Right cardiac atrium (tissue), 5 donors: ENCODE results near the gene MAD1L1. TPM values are rescaled to one million over a fixed set of nuclear protein-coding genes. Genes with fewer than 3 reads are reported as not detected.
"Not testable (repeated sequence)": the region's sequence is repeated elsewhere in the genome, so short reads cannot be mapped to it uniquely, and the experiment has no call there.

ENCODE experiments used
- ATAC-seq, 2 donors: fragments of 200-7000 bp; cut with Tn5 transposase; one replicate each; pipeline versions ENCODE4 v1.8.0 to v1.9.1; 2020; ENCODE audit warnings: moderate library complexity in 2 of 2, mild to moderate bottlenecking in 1 of 2
- DNase-seq, 3 donors: peaks; one replicate each; pipeline ENCODE4 v3.0.0-alpha.2; 2020
- H3K27ac ChIP-seq: one replicate; pipeline ENCODE4 v1.5.1; 2013; ENCODE audit warnings: mild to moderate bottlenecking, low read length, control low read depth, moderate library complexity
- H3K27me3 ChIP-seq: one replicate; pipeline ENCODE4 v1.6.1; 2013; ENCODE audit not compliant: control insufficient read depth, insufficient read depth
- H3K4me1 ChIP-seq: one replicate; pipeline ENCODE4 v1.6.1; 2013; ENCODE audit warnings: low read length; ENCODE audit not compliant: control insufficient read depth, insufficient read depth
- H3K4me3 ChIP-seq: one replicate; pipeline ENCODE4 v1.5.1; 2013; ENCODE audit warnings: low read length, control low read depth
- H3K9me3 ChIP-seq: one replicate; pipeline ENCODE4 v1.6.1; 2013; ENCODE audit warnings: low read length; ENCODE audit not compliant: control insufficient read depth
- WGBS: extraction: QIAGEN DNeasy Blood & Tissue Kit; methylation state at CpG from one replicate; pipeline ENCODE4 v1.1.7; 2013; 5-methylcytosine and 5-hydroxymethylcytosine counted together
- intact Hi-C, 4 donors: fragments of 100-400 bp; cut with DNase I; formaldehyde crosslinking; loops; one replicate each; pipeline versions ENCODE4 v1.11.0 to v1.14.0; 2022 to 2023
- polyA plus RNA-seq: library from polyadenylated mRNA; stranded (reverse); fragments of 200-250 nt; gene quantifications from one replicate; pipeline ENCODE4 v1.2.3, GENCODE V29; 2013
- total RNA-seq, 4 donors: library from RNA; stranded (reverse); fragmentation: NEBNext Ultra II Directional; extraction: Animal tissue kit (Norgen Biotek cat#: 25700); gene quantifications; one replicate each; pipeline ENCODE4 v1.2.1, GENCODE V29; 2021
- donor health status: healthy with polysubstance abuse.
- donor health status: DM: no; HTN: yes; CAD: no.
- donor health status: DM: no; HTN: no; CAD: no.
- donor health status: DM: no; HTN: yes; CAD: no; lungs with severe emphysema.
- donor health status: DM: yes; HTN: yes; CAD: no.

Gene MAD1L1
- total and polyA plus RNA-seq, 5 donors: 15.3 to 41.0 (median 33.7) TPM

DNA sequence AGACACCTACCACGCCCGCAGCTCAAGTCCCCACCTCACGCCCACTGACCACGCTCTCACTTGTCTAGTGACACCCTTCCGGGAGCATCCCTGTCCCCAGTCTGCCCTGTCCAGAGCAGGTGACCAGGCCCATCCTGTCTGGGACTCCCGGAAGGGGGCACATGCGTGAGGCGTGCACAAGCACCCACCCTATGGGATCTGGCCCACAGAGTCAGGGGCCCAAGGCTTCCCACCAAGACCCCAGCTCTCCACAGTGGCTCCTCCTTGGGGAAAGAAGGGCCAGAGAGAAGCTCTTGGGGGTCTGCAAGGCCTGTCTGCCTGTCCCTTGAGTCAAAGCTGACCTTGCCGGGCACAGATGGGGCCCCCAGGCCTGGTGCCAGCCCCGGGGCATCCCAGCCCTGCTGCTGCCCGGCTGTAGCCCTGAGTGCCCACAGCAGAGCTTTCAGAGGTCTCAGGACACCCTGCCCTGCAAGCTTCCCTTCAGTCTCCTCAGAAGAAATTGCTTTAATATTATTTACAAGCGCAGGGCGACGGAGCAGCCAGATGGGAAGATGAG, 367.7 kb downstream of the MAD1L1 start:
- no peak overlapping the region for H3K4me3 ChIP-seq
- H3K27ac ChIP-seq: no peak overlapping the region
- H3K9me3 ChIP-seq: no peaks in the 10 kb centered on the region
- 96% methylated on average over 14 of the region's 14 CpGs for WGBS
- H3K4me1 ChIP-seq: no peaks in the 10 kb centered on the region
- intact Hi-C loops: no loop called here
- no peaks in the 10 kb centered on the region for H3K27me3 ChIP-seq
- DNase-seq (no peak), ATAC-seq (no peak)

- no peaks in the 10 kb centered on the region for H3K27me3 ChIP-seq
- intact Hi-C loops: no loop called here
- H3K9me3 ChIP-seq: no peaks in the 10 kb centered on the region
- ATAC-seq: no peak
- H3K4me1 ChIP-seq: no peaks in the 10 kb centered on the region
- H3K27ac ChIP-seq: no peak overlapping the region
- H3K4me3 ChIP-seq: no peak overlapping the region
- WGBS: 87% methylated on average over 25 of the region's 25 CpGs
- DNase-seq: no peak
These were observed 368.4 kb downstream of the MAD1L1 start for GRCh38 chr7:1864161-1864940.

- intact Hi-C loops: no loop called here
- no peaks in the 10 kb centered on the region for H3K9me3 ChIP-seq
- ATAC-seq (no peak), DNase-seq (peak in 1 of 3 donors; percentile 55)
- no peaks in the 10 kb centered on the region for H3K4me1 ChIP-seq
- WGBS: 93% methylated on average over 40 of the region's 40 CpGs
- no peak overlapping the region for H3K4me3 ChIP-seq
- H3K27me3 ChIP-seq: no peaks in the 10 kb centered on the region
- no peak overlapping the region for H3K27ac ChIP-seq
These were observed 369.4 kb downstream of the MAD1L1 start for GRCh38 chr7:1863091-1863900.

DNA sequence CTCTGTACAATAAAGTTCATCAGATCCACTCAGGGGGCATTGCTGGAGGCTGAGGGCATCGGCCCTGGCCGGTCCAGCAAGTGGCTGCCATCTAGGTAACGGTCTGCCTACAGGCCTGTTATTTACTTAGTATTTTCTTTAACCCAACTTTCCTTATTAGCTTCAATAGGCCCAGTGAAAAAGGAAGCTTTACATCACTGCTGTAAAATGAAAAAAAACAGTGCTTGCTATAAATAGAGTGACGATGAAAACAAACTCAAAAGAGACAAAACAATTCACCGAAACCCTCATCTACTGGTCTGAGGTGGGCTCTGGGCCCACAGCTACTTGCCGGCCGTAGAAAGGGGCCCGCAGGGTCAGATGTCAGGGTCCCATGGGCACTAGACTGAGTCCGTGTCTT, 370.2 kb downstream of the MAD1L1 start:
- 81% methylated on average over 9 of the region's 9 CpGs for WGBS
- H3K4me3 ChIP-seq: no peak overlapping the region
- no peaks in the 10 kb centered on the region for H3K9me3 ChIP-seq
- H3K4me1 ChIP-seq: no peaks in the 10 kb centered on the region
- H3K27me3 ChIP-seq: no peaks in the 10 kb centered on the region
- DNase-seq (no peak), ATAC-seq (no peak)
- intact Hi-C loops: no loop called here
- no peak overlapping the region for H3K27ac ChIP-seq

DNA sequence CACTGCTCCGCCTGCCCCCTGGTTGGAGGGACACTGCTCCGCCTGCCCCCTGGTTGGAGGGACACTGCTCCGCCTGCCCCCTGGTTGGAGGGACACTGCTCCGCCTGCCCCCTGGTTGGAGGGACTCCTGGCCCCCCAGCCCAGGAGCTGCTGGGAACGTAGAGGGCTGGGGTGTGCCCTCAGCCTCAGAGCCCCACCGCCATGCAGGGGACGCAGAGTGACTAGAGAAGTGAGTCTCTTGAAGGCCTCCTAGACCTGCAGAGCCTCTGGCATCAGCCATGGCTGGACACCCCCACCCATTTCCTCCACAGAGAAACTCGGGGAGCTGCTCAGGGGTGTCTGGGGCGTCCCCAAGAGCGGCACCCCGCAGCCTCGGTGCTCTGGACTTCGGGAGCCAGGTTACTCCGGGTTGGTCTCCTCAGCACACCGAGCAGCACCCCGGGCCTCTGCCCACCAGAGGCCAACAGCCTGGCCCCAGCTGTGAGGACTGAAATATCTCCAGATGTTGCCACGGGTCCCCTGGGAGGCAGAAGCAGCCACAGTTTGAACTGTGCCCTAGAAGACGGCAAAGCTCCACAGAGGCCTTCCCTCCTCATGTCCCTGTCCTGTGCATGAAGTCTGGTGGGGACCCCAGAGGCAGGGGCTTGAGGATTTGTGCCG, 370.8 kb downstream of the MAD1L1 start:
- Histone ChIP-seq H3K9me3 (no peaks in the 10 kb centered on the region), H3K27ac (no peak overlapping the region), H3K27me3 (no peaks in the 10 kb centered on the region), H3K4me3 (no peak overlapping the region), H3K4me1 (no peaks in the 10 kb centered on the region)
- 88% methylated on average over 17 of the region's 19 CpGs for WGBS
- ATAC-seq: no peak
- intact Hi-C loops: no loop called here
- peak in 1 of 3 donors; percentile 39 for DNase-seq

GRCh38 chr7:1860881-1861798, 371.6 kb downstream of the MAD1L1 start:
- H3K27ac ChIP-seq, ATAC-seq, H3K4me1 ChIP-seq, H3K27me3 ChIP-seq, H3K4me3 ChIP-seq, H3K9me3 ChIP-seq, intact Hi-C loops: not testable (repeated sequence)
- DNase-seq: peak in 2 of 3 donors; percentile 14 to 45
- 96% methylated on average over 23 of the region's 33 CpGs for WGBS

DNA sequence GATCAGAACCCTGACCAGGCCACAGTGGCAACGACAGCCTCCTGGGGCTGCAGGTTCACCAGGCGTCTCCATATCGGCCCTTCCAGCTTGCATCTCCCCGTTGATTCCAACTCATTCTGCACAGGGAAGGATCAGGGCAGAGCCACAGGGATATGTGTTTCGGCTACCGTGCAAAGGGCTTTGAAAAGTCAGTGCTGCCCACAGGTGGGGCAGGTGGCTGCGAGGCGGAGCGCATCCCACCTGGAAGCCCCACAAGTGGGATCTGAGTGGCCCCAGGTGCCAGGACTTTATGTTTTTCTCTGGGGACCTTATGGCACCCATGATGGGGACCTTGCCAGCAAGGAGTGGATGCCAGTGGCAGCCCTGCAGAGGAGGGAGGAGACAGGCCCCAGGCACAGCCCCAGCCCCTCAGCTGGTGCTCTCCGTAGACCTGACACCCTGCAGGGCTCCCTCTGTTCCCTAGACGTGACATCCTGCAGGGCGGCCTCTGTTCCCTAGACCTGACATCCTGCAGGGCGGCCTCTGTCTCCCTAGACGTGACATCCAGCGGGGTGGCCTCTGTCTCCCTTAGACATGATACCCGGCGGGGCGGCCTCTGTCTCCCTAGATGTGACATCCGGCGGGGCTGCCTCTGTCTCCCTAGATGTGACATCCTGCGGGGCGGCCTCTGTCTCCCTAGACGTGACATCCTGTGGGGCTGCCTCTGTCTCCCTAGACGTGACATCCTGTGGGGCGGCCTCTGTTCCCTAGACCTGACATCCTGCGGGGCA, 373.3 kb downstream of the MAD1L1 start:
- H3K4me1 ChIP-seq: no peaks in the 10 kb centered on the region
- no peak overlapping the region for H3K4me3 ChIP-seq
- intact Hi-C loops: no loop called here
- H3K27me3 ChIP-seq: no peaks in the 10 kb centered on the region
- no peaks in the 10 kb centered on the region for H3K9me3 ChIP-seq
- WGBS: 92% methylated on average over 26 of the region's 26 CpGs
- DNase-seq: peak; percentile 10 to 43 (median 35)
- no peak for ATAC-seq
- H3K27ac ChIP-seq: no peak overlapping the region

GRCh38 chr7:1858435-1859265, 374.1 kb downstream of the MAD1L1 start:
- intact Hi-C loops: no loop called here
- Histone ChIP-seq H3K27ac (no peak overlapping the region), H3K9me3 (no peaks in the 10 kb centered on the region), H3K4me3 (no peak overlapping the region), H3K4me1 (no peaks in the 10 kb centered on the region), H3K27me3 (no peaks in the 10 kb centered on the region)
- 95% methylated on average over 29 of the region's 29 CpGs for WGBS
- ATAC-seq (no peak), DNase-seq (peak; percentile 7 to 25 (median 20))
